Thoracic aorta (tissue), 2 donors: Measurements from ENCODE around the gene POLR1H. TPM values are rescaled to one million over a fixed set of nuclear protein-coding genes. Genes with fewer than 3 reads are reported as not detected.

ENCODE experiments used
- ATAC-seq: fragments of 150-250 bp; one replicate; pipeline ENCODE4 v1.8.0; 2017; ENCODE audit warnings: low read depth; ENCODE audit not compliant: insufficient number of reproducible peaks, low FRiP score
- DNase-seq: peaks from one replicate; pipeline ENCODE4 v3.0.0-alpha.2; 2020; ENCODE audit warnings: low spot score
- H3K27ac ChIP-seq, 2 donors: fragments of 200-600 bp; sonication (generic); 1 replicate in 1 of 2; 2 replicates in 1 of 2; pipeline ENCODE4 v1.5.1; 2016; ENCODE audit warnings: mild to moderate bottlenecking in 2 of 2, moderate library complexity in 2 of 2
- H3K27me3 ChIP-seq: fragments of 200-600 bp; sonication (generic); replicated peaks from 2 replicates; pipeline ENCODE4 v1.6.0; 2016; ENCODE audit warnings: mild to moderate bottlenecking; ENCODE audit not compliant: insufficient read depth
- H3K36me3 ChIP-seq: fragments of 200-600 bp; sonication (generic); one replicate; pipeline ENCODE4 v1.5.1; 2016
- H3K4me1 ChIP-seq, 2 donors: fragments of 200-600 bp; sonication (generic); 1 replicate in 1 of 2; 2 replicates in 1 of 2; pipeline versions ENCODE4 v1.5.1 to v1.6.0; 2016; ENCODE audit warnings: low read depth in 2 of 2, mild to moderate bottlenecking in 1 of 2; ENCODE audit not compliant: control insufficient read depth in 1 of 2
- H3K4me3 ChIP-seq: fragments of 200-600 bp; sonication (generic); 2 replicates; pipeline ENCODE4 v1.5.1; 2016; ENCODE audit warnings: mild to moderate bottlenecking
- H3K9me3 ChIP-seq: fragments of 200-600 bp; sonication (generic); 2 replicates; pipeline ENCODE4 v1.5.1; 2016
- total RNA-seq, 2 donors: library from RNA; depleted of rRNA; stranded (reverse); fragments of >200 nt; gene quantifications; one replicate each; pipeline versions ENCODE4 v1.1.0 to v1.2.3, GENCODE V29; 2016
- TF ChIP-seq, protein P1 (sequence below): fragments of 200-600 bp; sonication (generic); IDR thresholded peaks from one replicate; pipeline ENCODE4 v1.5.1; 2019; ENCODE audit warnings: antibody characterized with exemption

Gene POLR1H
- total RNA-seq, 2 donors from 2014 or later = 11.2 to 19.1 TPM

DNA sequence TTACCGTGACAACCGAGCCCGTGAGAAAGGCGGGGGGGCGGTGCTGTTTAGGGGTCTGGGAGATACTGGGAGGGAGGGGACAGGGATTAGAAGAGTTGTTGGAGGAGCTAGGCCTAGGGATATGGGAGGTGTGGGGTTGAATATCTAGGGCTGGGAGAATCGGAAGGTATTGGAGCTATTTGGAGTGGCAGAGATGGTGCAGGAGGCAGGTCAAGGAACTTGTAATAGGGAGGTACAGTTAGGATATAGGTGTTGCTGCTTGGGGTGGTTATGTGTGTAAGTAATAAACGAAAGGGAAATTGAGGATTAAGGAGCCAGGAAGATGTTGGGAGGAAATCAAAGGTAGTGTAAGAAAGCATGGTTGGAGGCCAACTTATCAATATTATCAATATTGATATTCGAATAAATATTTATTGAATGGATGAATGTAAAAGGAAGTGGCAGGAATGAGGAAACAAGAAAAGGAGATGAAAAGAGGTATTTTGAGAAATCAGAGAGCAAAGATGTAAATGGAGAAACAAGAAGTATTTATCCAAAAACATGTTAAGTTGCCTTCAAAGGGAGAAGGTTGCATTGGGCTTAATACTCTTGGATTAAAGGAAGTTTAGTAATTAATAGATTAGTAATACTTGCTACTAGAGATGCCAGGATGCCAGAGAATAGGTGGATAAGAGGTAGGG is 6.5 kb downstream of the POLR1H start:
- H3K9me3 ChIP-seq = no peaks in the 10 kb centered on the region
- TF ChIP-seq, protein P1, sequence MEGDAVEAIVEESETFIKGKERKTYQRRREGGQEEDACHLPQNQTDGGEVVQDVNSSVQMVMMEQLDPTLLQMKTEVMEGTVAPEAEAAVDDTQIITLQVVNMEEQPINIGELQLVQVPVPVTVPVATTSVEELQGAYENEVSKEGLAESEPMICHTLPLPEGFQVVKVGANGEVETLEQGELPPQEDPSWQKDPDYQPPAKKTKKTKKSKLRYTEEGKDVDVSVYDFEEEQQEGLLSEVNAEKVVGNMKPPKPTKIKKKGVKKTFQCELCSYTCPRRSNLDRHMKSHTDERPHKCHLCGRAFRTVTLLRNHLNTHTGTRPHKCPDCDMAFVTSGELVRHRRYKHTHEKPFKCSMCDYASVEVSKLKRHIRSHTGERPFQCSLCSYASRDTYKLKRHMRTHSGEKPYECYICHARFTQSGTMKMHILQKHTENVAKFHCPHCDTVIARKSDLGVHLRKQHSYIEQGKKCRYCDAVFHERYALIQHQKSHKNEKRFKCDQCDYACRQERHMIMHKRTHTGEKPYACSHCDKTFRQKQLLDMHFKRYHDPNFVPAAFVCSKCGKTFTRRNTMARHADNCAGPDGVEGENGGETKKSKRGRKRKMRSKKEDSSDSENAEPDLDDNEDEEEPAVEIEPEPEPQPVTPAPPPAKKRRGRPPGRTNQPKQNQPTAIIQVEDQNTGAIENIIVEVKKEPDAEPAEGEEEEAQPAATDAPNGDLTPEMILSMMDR = no peak
- H3K36me3 ChIP-seq = peaks cover 19% of the 10 kb centered on the region
- H3K4me1 ChIP-seq = peaks cover 6 to 26% of the 10 kb centered on the region in 2 donors
- peak overlapping the region; percentile 83 for H3K4me3 ChIP-seq
- peak; percentile 68 for DNase-seq
- ATAC-seq = no peak
- no peaks in the 10 kb centered on the region for H3K27me3 ChIP-seq
- peak overlapping the region; percentile 71 to 89 for H3K27ac ChIP-seq

- H3K27ac ChIP-seq = no peak overlapping the region
- H3K4me3 ChIP-seq = no peak overlapping the region
- H3K27me3 ChIP-seq = peaks cover 15% of the 10 kb centered on the region
- DNase-seq = no peak
- H3K4me1 ChIP-seq = peaks cover 9 to 36% of the 10 kb centered on the region in 2 donors
- ATAC-seq = no peak
- TF ChIP-seq, protein P1 = no peak
- peaks cover 19% of the 10 kb centered on the region for H3K36me3 ChIP-seq
- no peaks in the 10 kb centered on the region for H3K9me3 ChIP-seq
Observed at GRCh38 chr6:30071081-30071818, 10.2 kb downstream of the POLR1H start.

GRCh38 chr6:30071858-30072257 is 10.8 kb downstream of the POLR1H start:
- H3K4me1 ChIP-seq = peaks cover 9 to 35% of the 10 kb centered on the region in 2 donors
- H3K36me3 ChIP-seq = peaks cover 19% of the 10 kb centered on the region
- no peak overlapping the region for H3K4me3 ChIP-seq
- TF ChIP-seq, protein P1 = no peak
- DNase-seq = no peak
- no peaks in the 10 kb centered on the region for H3K9me3 ChIP-seq
- no peak for ATAC-seq
- H3K27me3 ChIP-seq = peaks cover 17% of the 10 kb centered on the region
- no peak overlapping the region for H3K27ac ChIP-seq

DNA sequence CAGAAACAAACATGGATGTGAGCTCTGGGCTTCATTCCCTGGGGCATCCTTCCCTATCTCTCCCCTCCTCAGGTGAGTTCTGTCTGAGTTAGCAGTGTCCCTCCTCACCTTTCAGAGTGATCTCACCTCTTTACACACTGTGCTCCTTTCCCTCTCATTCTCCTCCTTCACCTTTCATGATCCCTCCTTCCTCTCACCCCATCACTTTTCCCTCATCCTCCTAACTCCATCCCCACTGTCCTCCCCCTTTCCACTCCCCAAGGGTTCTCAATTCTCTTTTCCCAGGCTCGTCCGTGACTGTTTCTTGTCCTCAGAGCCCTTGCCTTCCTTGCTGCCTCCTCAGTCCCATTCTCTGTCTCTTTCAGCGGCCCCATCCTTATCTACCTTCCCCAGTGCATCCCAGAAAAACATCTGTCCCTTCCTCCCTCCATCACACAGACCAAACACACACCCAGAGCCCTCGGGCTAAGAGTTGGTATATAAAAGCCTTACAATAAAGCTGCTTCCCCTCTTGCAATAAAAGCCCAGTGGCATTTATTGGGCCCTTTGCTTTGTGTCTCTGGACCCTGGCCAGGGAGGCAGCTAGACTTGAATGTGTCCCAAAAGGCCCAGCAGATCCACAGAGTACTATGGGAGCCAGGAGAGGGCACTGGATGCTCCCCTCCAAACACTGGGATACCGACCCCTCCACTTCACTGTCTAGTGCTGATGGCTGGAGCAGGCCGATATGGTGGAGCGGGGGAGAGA is 12.6 kb downstream of the POLR1H start:
- TF ChIP-seq, protein P1 = no peak
- DNase-seq = no peak
- H3K27ac ChIP-seq = no peak overlapping the region

More for the DNA sequence above, 12.6 kb downstream of the POLR1H start:
- no peak for ATAC-seq
- Histone ChIP-seq H3K4me3 (no peak overlapping the region), H3K27me3 (peaks cover 17% of the 10 kb centered on the region), H3K4me1 (peaks cover 4 to 27% of the 10 kb centered on the region in 2 donors), H3K36me3 (peaks cover 15% of the 10 kb centered on the region), H3K9me3 (no peaks in the 10 kb centered on the region)
